ENCODE measurements around the gene ADGRB3.
"Not testable (repeated sequence)": the region's sequence is repeated elsewhere in the genome, so short reads cannot be mapped to it uniquely, and the experiment has no call there.

Gene ADGRB3

DNA sequence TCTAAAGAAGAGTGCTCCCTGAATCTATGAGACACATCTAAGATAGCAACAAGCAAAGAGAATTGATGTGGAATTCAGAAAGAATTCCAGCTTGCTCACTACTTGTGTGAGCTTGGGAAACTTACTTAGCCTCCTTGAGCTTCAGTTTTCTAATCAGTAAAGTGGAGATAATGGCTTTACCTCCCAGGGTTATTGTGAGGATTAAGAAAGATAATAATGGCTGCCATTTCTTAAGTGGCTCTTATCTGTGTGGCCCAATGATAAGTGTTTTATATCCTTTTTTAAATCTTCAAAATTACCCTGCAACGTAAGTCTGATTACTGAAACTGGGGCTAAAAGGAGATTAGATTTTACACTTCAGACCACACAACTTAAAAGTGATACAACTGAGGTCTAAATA lies 743.2 kb downstream of the ADGRB3 start:
- no peak for DNase-seq

DNA sequence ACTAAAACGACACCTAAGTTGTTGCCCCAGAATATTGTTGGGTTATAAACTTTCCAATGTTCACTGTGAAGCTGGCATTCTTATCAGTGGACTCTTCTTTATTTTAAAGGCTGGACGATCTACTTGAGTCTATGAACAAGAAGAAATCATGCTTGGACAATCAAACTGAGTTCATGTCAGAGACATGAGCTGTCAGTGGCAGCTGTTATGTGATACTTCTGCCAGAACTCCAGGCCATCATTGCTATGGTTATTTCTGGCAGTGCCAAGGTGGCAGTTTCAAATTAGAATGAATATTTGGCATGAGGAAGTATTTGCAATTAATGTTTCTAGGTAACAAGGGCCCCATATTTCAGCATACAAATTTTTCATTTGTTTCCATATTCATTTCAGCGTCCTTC lies 744.4 kb downstream of the ADGRB3 start:
- no peak for DNase-seq

DNA sequence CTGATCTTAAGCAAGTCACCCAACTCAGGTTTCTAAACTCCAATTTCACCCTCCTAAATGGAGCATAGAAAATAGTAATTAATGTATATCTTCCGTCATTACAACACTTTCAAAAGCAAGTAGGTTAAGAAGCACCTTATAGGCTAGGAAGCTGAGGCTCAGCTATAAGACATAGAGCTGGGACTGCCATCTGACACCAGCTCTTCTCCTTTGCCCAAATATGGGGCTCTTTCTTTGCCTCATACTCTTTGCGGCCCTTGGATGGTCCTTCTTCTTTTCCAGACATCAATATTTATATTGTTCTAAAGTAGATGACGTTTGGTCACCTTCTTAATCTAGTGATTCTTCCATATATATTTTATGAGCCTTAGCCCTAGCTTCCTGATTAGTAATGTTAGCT lies 748.5 kb downstream of the ADGRB3 start:
- no peak for DNase-seq

DNA sequence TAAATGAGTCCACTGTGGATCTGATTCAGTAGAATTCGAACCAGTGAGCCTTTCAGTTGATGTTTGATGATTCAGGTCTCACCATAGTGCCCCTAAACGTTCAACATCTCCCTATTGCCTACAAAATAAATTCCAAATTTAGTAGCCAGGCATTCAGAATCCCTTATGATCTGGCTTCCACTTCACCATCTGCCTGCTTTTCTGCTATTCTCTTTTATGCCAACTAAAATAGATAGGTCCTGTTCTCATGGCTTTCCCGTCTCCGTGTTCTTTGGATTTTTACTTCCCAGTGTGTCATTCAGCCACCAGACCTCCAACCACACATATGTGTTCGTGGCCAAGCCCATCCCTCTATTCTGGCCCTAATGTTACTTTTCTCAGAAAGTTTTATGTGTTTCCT lies 751.3 kb downstream of the ADGRB3 start:
- DNase-seq, result no peak

DNA sequence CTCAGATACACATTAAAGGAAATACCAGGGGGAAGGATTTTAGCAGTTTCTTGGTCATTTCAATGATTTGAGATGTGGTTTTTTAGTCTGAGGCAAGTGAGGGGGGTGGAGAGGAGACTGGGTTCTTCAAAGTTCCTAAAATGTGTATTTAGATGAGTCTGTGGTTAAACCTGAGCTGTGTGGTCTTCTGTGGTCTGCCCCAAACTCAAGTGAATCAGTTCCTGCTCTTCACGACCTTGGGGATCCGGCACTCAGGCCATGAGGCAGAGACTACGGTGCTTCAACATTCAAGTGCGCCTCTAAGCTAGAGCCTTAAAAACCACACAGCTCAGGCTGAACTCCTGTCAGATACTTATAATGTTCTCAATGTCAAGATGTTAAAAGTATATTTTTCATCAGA lies 755.0 kb downstream of the ADGRB3 start:
- no peak for DNase-seq

DNA sequence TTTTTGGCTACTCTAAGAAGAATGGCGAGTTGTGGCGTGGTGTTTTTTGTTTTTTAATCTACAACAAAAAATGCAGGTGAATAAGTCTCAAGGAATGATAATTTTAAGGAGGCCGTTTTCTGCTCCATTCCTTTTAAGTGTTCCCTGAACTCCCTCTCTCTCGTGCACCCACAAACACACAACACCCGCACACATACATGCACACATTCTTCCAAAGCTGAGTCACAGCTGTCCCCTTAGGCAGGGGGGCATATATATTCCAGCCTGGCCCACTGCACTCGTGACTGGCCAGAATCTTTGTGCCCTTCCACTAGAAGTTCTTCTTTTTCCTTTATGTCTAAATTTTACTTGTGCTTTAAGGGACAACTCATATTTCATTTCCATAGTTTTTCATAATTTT lies 756.0 kb downstream of the ADGRB3 start:
- DNase-seq, result no peak

DNA sequence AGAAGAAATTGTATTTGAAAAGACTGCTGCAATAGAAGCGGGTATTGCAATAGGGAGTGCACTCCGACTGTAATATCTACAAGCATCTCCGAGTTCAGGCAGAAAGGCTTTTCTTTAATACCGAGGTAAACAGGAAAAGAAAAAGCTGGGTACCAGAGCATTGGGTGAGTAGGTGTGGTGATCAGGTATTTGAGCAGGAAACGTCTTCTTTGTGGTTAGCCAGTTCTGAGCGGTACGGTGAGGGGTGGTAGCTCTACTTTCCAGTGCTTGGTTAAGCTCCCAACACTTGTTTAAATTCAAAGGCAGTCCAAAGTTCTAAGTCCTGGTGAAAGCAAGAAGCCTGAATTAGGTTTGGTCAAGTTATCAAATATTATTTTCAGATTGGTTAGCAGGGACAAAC lies 757.7 kb downstream of the ADGRB3 start:
- DNase-seq, result no peak

DNA sequence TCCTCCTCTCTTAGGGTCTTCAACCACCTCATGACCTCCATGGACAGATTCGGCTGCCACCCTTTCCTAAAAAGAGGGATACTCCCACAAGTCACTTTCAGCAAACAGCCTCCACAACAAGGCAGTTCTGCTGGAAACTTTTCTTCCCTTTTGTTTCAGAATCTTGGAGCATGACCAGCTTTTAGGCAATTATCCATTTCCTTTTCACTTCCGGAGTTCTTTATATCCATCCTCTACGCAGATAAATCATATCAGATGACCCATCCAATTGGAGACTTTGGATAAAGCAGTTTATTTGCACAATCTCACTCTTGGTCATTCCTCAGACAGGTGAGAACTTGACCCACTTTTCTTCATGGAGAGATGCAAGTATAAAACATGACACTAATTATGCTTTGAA lies 763.2 kb downstream of the ADGRB3 start:
- DNase-seq, result no peak

DNA sequence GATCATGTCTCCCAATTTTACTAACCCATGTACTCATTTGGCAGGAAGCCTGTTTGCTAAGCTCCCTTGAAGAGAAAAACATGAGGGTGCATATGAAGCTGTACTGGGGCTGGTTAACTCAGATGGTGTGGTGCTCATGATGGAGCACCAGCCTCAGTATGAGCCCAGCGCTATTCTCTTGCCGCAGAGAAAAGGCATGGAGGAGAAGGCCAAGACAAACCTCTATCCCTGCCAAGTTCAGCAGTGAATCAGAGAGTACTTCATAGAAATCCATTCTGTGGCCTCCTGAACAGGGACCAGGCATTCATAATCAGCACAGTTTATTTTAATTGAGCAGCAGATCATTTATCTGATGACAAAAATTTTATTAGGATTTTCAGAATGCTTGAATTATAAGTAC lies 763.6 kb downstream of the ADGRB3 start:
- DNase-seq, result no peak

DNA sequence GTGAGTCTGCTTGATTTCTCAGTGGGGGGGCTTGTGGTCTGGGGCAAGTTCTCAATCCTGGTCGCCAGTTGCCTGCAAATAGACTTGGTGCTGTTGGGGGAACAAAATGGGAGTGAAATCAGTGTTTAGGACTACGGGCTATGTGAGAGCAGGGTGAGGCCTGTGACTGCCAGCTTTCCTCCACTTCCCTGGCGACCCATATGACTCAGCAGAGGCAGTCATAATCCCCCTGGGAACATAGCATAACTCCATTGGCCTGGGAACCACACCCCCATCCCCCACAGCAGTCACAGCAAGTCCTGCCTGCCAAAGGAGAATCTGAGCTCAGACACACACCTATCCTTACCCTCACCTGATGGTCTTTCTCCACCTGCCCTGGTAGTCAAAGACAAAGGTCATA lies 773.8 kb downstream of the ADGRB3 start:
- DNase-seq, result no peak

DNA sequence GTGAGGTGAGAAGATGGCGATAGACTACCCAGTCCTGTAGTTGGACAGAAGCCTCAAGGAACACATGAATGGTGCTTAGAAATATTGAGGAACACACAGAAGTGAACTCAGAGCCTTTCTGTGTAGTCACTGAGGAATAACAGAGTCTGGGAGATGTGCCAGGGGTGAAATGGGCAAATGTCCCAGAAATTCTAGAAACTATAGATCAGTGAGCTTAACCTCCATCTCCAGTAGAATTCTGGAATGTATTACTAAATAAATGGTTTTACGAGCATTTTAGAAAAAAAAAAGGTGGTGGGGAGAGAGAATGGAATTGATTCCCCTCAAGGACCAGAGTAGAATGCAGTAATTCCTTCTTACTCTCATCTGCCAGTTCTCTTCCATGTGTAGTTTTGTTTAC lies 781.7 kb downstream of the ADGRB3 start:
- DNase-seq, result no peak

DNA sequence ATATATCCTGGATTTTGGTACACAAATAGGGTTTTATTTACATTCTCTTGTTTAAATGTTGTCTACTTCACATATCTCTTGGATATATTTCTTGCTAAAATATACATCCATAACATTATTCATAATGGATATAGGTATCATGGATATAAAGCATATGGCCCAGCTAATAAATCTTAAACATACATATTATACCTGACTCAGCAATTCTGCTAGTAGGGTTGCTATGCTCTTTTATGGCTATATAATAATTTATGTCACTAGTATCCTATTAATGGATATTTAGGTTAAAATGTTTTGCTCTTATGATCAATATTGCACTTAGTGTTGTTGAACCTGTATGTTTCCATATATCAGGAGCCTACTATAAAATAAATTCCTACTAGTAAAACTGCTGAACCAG lies 786.2 kb downstream of the ADGRB3 start:
- DNase-seq, result no peak

DNA sequence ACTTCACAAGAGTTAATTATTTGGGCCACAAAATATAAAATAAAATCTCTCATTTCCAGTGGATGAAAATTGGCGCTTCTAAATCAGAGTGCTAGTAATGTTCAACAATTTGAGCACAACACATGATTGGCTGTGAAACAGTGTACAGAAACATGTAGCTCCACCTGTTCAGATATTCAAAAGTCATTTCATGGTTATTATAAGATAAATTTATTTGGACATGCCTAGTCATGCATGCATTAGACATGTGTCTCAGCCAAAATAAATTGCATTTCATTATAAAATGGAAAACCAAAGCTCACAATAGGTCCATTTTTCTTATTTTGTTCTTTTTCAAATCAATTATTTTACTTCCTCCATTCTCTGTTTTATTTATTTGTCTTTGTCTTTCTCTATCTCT lies 786.9 kb downstream of the ADGRB3 start:
- no peak for DNase-seq

DNA sequence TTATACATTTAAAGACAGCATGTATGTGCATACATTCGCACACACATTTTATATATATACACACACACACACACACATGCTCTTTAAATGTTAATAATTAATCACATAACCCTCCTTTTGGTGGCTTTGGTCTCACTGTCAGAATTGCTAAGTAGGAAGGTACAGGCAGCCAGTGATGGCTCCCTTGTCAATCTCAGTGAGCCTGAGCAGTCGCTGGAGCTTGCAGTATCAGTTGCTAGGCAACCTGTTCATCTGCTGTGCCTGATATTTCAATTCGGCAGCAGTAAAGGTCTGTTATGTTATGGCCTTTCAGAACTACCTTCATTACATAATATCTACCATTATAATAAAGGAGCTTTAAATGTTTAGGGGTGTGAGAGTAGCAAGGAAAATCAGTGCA lies 787.4 kb downstream of the ADGRB3 start:
- DNase-seq, result no peak

DNA sequence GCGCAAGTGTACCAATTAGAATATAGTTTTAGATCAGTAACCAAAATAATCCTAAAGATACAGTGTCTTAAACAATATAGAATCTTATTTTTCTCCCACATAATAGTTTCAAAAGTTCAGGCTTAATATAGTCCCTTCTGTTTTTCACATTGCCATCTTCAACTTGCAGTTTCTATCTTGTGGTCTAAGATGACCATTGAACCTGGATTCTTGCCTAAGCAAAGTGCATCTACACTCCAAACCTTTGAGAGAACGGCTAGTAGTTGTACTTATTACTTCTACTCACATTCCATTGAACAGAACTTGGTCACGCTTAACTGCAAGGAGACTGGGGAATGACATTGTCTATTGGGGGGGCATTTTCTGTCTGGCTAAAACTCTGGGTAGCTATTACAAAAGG lies 788.7 kb downstream of the ADGRB3 start:
- DNase-seq, result no peak

DNA sequence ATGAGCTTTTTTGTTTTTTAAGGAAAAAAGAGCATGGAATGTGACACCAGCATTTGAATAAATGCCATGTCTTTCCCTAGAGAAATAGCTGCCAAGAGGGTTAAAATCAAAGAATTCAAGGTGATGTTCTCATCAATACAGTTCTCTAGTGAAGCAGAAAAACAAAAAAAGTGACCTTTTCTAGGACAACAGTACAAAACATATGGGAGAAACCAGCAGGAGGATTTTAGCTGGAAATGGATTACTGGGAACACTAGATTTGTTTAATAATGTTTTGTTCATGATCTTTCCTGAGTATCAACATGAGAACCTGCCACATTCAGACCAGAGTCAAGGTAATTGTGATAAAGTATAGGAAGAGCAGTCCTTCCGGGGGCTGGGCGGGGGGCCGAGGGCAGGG lies 789.5 kb downstream of the ADGRB3 start:
- DNase-seq, result no peak

DNA sequence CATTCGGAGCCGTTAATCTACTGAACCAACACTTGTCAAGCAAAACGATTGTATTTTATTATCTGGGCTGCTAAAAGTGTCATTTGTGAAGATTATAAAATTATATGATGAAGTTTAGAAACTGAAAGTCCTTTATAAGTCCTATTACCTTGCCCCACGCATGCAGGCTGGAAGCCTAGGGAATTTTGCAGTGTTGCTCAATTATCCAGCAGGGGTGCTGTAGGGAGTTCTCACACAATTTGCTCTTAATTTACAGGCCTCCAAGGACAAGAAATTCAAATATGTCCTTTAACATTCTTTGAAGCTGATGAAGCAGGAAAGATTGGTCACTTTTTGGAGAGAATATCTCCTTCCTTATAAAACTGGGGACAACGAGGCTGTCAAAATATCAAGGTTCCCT lies 792.8 kb downstream of the ADGRB3 start:
- DNase-seq, result no peak

DNA sequence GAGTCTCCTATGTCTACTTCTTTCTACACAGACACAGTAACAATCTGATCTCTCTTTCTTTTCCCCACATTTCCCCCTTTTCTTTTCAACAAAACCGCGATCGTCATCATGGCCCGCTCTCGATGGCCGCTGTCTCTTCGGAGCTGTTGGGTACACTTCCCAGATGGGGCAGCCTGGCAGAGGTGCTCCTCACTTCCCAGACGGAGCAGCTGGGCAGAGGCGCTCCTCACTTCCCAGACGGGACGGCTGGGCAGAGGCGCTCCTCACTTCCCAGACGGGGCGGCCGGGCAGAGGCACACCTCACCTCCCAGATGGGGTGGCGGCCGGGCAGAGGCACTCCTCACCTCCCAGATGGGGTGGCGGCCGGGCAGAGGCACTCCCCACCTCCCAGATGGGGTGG lies 797.1 kb downstream of the ADGRB3 start:
- DNase-seq, result not testable (repeated sequence)

DNA sequence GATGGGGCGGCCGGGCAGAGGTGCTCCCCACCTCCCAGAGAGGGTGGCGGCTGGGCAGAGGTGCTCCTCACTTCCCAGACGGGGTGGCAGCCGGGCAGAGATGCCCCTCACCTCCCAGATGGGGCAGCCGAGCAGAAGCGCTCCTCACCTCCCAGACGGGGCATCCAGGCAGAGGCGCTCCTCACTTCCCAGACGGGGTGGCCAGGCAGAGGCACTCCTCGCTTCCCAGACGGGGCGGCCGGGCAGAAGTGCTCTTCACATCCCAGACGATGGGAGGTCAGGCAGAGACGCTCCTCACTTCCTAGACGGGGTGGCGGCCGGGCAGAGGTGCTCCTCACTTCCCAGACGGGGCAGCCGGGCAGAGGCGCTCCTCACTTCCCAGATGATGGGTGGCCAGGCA lies 798.0 kb downstream of the ADGRB3 start:
- DNase-seq, result not testable (repeated sequence)

DNA sequence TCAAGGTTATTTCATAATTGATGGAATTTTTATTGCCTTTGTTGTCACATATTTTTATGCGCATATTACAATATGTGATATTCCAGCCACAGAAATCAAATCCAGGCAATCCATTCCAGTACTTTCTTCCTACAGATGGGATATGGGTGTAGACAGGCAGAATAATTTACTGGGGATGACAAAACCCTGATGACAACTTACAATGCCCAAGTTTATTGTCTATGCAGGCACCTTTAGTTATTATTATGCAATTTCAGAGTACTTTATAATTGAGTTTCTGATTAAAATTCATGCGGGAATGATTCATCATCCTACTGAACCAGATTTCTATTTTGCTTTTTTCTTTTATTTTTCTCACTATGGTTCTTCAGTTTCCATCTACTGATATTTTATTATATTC lies 803.0 kb downstream of the ADGRB3 start:
- DNase-seq, result no peak
